HAP-1 (cell line): ENCODE data around the gene RAB9B.
A peak's percentile ranks its signal among the peaks of the same experiment; 100 is the strongest.

Experiments used
- DNase-seq, 2 experiments: peaks; one replicate each; pipeline ENCODE4 v3.0.0-alpha.2; 2016 to 2020; ENCODE audit warnings: low spot score in 2 of 2
- H3K27me3 ChIP-seq: fragments of 250-450 bp; sonication (Bioruptor Pico); 2 replicates; pipeline ENCODE4 v1.5.1; 2020; ENCODE audit warnings: low read depth, mild to moderate bottlenecking, moderate library complexity
- H3K36me3 ChIP-seq: fragments of 250-450 bp; sonication (Bioruptor Pico); replicated peaks from 2 replicates; pipeline ENCODE4 v1.5.1; 2020; ENCODE audit warnings: mild to moderate bottlenecking
- H3K4me1 ChIP-seq: fragments of 250-450 bp; sonication (Bioruptor Pico); 2 replicates; pipeline ENCODE4 v1.5.1; 2020; ENCODE audit warnings: mild to moderate bottlenecking
- H3K4me3 ChIP-seq: fragments of 250-450 bp; sonication (Bioruptor Pico); 2 replicates; pipeline ENCODE4 v1.5.1; 2020; ENCODE audit warnings: mild to moderate bottlenecking, moderate library complexity
- H3K9me3 ChIP-seq: fragments of 250-450 bp; sonication (Bioruptor Pico); 2 replicates; pipeline ENCODE4 v1.5.1; 2020; ENCODE audit warnings: mild to moderate bottlenecking, moderate library complexity
- in situ Hi-C: fragments of 300-500 bp; cut with MboI; formaldehyde crosslinking; loops from 3 replicates; pipeline ENCODE4 v1.14.3; 2020; ENCODE audit warnings: low sequenced_read_pairs, inconsistent platforms, mixed read lengths

RAB9B gene

GRCh38 chrX:103794119-103794518, 37.9 kb downstream of the RAB9B start:
- in situ Hi-C loops = no loop called here
- no peaks in the 10 kb centered on the region for H3K9me3 ChIP-seq
- H3K4me1 ChIP-seq = no peaks in the 10 kb centered on the region
- DNase-seq = no peak
- H3K27me3 ChIP-seq = peaks cover 24% of the 10 kb centered on the region
- no peak overlapping the region for H3K4me3 ChIP-seq
- H3K36me3 ChIP-seq = no peaks in the 10 kb centered on the region

DNA sequence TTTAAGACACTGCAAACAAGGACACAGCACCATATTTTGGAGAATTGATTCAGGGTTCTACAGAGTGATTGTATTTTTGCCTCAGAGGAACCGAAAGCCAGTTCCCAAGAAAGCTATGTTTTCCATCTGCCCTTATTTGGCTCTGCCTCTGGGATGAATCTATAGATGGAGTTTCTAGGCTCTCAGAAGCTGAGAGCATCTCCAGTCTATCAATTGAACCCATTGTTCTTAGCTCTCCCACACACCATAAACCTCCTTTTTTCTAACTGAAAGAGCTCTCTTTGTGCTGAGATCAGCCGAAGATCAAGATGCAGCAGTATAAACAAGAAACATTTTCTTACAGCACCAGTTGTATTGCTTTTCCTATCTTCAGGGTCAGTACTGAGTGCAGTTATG, 38.5 kb downstream of the RAB9B start:
- in situ Hi-C loops = no loop called here
- H3K4me1 ChIP-seq = no peaks in the 10 kb centered on the region
- peaks cover 25% of the 10 kb centered on the region for H3K27me3 ChIP-seq
- DNase-seq = no peak
- no peaks in the 10 kb centered on the region for H3K9me3 ChIP-seq
- no peak overlapping the region for H3K4me3 ChIP-seq
- no peaks in the 10 kb centered on the region for H3K36me3 ChIP-seq

- H3K36me3 ChIP-seq = no peaks in the 10 kb centered on the region
- H3K4me3 ChIP-seq = no peak overlapping the region
- in situ Hi-C loops = no loop called here
- H3K9me3 ChIP-seq = no peaks in the 10 kb centered on the region
- H3K27me3 ChIP-seq = peaks cover 28% of the 10 kb centered on the region
- H3K4me1 ChIP-seq = no peaks in the 10 kb centered on the region
- DNase-seq = no peak
These were observed 39.0 kb downstream of the RAB9B start for GRCh38 chrX:103792916-103793544.

- no peaks in the 10 kb centered on the region for H3K9me3 ChIP-seq
- DNase-seq = no peak
- in situ Hi-C loops = no loop called here
- H3K4me1 ChIP-seq = no peaks in the 10 kb centered on the region
- H3K36me3 ChIP-seq = no peaks in the 10 kb centered on the region
- no peak overlapping the region for H3K4me3 ChIP-seq
- H3K27me3 ChIP-seq = peaks cover 28% of the 10 kb centered on the region
These were observed 40.1 kb downstream of the RAB9B start for GRCh38 chrX:103791826-103792485.

DNA sequence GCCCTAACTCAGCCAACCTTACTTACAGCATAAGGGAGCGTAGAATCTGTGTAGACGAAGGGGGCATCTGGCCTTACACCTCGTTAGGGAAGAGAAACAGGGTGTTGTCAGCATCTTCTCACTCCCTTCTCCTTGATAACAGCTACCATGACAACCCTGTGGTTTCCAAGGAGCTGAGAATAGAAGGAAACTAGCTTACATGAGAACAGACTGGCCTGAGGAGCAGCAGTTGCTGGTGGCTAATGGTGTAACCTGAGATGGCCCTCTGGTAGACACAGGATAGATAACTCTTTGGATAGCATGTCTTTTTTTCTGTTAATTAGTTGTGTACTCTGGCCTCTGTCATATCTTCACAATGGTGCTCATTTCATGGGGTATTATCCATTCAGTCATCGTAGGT, 40.8 kb downstream of the RAB9B start:
- Histone ChIP-seq H3K4me3 (no peak overlapping the region), H3K36me3 (no peaks in the 10 kb centered on the region), H3K9me3 (no peaks in the 10 kb centered on the region), H3K4me1 (no peaks in the 10 kb centered on the region), H3K27me3 (peaks cover 28% of the 10 kb centered on the region)
- DNase-seq = no peak
- in situ Hi-C loops = no loop called here

DNA sequence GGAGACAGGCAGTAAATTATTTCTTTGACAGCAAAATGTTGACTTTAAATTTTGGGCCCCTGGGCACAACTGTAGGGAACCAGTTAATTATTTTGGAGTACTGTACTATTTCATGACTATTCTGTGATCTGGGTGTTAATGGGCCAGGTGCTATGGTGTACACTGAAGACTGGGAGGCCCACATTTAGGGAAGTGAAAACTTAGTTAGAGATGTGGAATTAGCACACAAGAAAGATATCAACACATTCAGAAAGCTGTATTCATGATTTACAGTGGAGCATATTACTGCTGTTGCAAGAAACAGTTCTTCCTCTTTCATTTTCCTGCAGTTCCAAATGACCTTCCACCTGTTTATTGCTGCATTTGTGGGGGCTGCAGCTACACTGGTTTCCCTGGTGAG, 43.1 kb downstream of the RAB9B start:
- Histone ChIP-seq H3K4me1 (no peaks in the 10 kb centered on the region), H3K9me3 (no peaks in the 10 kb centered on the region), H3K4me3 (no peak overlapping the region), H3K36me3 (no peaks in the 10 kb centered on the region), H3K27me3 (peaks cover 25% of the 10 kb centered on the region)
- in situ Hi-C loops = no loop called here
- no peak for DNase-seq

GRCh38 chrX:103783971-103784370, 48.1 kb downstream of the RAB9B start:
- no peaks in the 10 kb centered on the region for H3K9me3 ChIP-seq
- in situ Hi-C loops = no loop called here
- no peaks in the 10 kb centered on the region for H3K4me1 ChIP-seq
- H3K36me3 ChIP-seq = no peaks in the 10 kb centered on the region
- H3K27me3 ChIP-seq = 0 out of 2 replicates have a peak, but pooled peaks cover 4% of the 10 kb centered on the region
- H3K4me3 ChIP-seq = no peak overlapping the region
- no peak for DNase-seq

- Histone ChIP-seq H3K4me3 (no peak overlapping the region), H3K4me1 (no peaks in the 10 kb centered on the region), H3K9me3 (no peaks in the 10 kb centered on the region), H3K27me3 (0 out of 2 replicates have a peak, but pooled peaks cover under 1% of the 10 kb centered on the region), H3K36me3 (no peaks in the 10 kb centered on the region)
- no peak for DNase-seq
- in situ Hi-C loops = no loop called here
These were observed 48.9 kb downstream of the RAB9B start for GRCh38 chrX:103783196-103783595.

- Histone ChIP-seq H3K4me3 (no peak overlapping the region), H3K4me1 (no peaks in the 10 kb centered on the region), H3K9me3 (no peaks in the 10 kb centered on the region), H3K27me3 (peaks cover 4% of the 10 kb centered on the region; the same call in 1 of the 2 replicates), H3K36me3 (no peaks in the 10 kb centered on the region)
- DNase-seq = no peak
- in situ Hi-C loops = no loop called here
These were observed 49.4 kb downstream of the RAB9B start for GRCh38 chrX:103782640-103783039.

DNA sequence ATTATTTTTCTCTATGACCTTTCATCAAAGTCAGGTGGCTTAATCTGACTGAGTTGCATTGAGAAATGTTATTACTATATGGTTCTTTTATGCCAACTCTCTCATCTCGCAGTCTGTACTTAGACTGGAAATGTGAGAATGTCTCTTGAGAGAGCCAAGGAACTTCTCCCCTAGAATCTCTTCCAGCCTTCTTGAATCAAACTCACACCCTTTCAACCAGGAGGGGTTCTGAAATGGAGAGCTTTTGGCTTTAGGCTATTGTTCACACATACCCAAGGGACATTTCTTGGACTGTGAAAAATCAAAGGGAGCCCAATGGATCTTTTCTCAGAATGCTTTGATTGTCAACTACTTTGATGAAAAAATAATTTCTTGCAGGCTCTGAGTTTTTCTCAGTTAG, 50.4 kb downstream of the RAB9B start:
- Histone ChIP-seq H3K4me3 (no peak overlapping the region), H3K27me3 (peaks cover 9% of the 10 kb centered on the region; the same call in 1 of the 2 replicates), H3K36me3 (no peaks in the 10 kb centered on the region), H3K9me3 (no peaks in the 10 kb centered on the region), H3K4me1 (no peaks in the 10 kb centered on the region)
- in situ Hi-C loops = no loop called here
- no peak for DNase-seq

DNA sequence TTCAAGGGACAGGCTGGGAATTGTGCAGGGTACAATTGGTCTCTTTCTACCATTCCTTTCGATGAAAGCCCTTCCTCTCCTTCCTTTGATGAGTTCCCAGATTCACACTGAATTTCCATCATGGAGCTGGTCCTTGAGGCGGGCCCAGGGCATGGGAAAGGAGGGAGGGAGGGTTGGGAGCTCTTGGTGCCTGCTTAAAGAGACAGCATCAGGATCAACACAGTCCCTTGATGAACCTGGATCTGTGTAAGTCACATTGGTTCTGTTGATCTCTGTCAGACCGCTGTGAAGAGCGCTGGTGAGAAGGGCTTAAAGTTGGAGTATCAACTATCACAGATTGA, 51.0 kb downstream of the RAB9B start:
- in situ Hi-C loops = no loop called here
- Histone ChIP-seq H3K9me3 (no peaks in the 10 kb centered on the region), H3K4me3 (no peak overlapping the region), H3K27me3 (peaks cover 13% of the 10 kb centered on the region; the same call in 1 of the 2 replicates), H3K36me3 (no peaks in the 10 kb centered on the region), H3K4me1 (no peaks in the 10 kb centered on the region)
- no peak for DNase-seq

DNA sequence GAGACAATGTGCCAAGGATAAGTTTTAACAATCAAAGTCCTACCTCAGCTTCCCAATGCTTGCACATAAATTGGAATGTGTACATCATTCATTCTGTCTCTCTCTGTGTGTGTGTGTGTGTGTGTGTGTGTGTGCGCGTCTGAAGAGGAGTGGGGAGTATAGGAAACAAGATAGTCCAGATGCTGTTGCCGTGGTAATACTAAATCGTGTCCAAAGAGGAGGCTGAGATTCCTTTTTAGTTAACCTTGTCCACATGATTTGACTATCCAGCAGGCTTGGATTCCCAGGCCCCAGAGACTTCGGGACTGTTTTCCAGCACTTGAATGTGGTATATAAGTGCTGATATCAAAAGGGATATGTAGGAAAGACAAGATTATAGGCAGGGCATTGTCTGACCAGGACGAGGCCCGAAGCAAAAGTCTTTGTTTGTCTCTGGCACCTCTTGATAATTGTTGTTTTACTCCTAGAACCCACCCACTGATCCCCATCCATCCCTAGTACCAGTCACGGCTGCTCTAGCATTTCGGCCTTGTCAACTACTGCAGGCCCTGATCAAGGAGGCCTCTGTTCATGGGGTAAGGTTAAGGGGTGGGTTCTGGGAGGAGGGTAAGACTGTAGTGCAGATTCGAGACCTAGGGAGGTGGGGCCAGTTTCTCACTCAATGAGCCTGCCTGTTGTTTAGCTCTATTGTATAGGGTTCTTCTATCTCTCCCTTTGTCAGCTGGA, 51.6 kb downstream of the RAB9B start:
- no peaks in the 10 kb centered on the region for H3K36me3 ChIP-seq
- in situ Hi-C loops = no loop called here

GRCh38 chrX:103779141-103779789, 52.8 kb downstream of the RAB9B start:
- peaks cover 21% of the 10 kb centered on the region; the same call in 1 of the 2 replicates for H3K27me3 ChIP-seq
- no peak overlapping the region for H3K4me3 ChIP-seq
- H3K9me3 ChIP-seq = no peaks in the 10 kb centered on the region
- H3K36me3 ChIP-seq = no peaks in the 10 kb centered on the region
- in situ Hi-C loops = loop anchor here (5.0 kb wide), 1 partner anchor 67 kb away; the partner anchor contains the start of gene TMEM31
- no peaks in the 10 kb centered on the region for H3K4me1 ChIP-seq
- DNase-seq = peak in 1 of 2 experiments; percentile 31

More for the DNA sequence above, 51.6 kb downstream of the RAB9B start:
- no peak for DNase-seq
- no peaks in the 10 kb centered on the region for H3K4me1 ChIP-seq
- H3K4me3 ChIP-seq = no peak overlapping the region
- H3K9me3 ChIP-seq = no peaks in the 10 kb centered on the region
- peaks cover 16% of the 10 kb centered on the region; the same call in 1 of the 2 replicates for H3K27me3 ChIP-seq
